ENCODE measurements around the gene KIF1B. TPM values are rescaled to one million over a fixed set of nuclear protein-coding genes. Genes with fewer than 3 reads are reported as not detected.

The KIF1B gene
- total RNA-seq, 4 donors from 2014 or later = 46.0 to 88.0 (median 51.2) TPM

DNA sequence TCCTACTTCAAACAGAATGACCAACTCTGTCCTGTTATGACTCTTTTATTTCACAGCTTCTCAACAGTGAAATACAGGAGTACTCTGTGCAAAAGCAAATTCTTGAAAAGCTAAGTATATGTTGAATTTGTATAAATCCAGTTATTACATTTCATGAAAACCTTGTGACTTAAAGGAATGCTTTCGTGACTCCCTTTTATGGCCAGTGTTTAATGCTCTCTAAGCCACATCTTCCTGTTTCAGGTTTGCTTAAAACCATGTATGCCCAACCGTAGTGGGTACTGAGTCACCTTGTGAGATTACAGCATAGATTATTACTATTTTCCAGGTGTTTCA is 40.2 kb upstream of the KIF1B start:
- no peak for DNase-seq (ENCODE audit: low spot score in 2 of 2)
- no peak for TF ChIP-seq POLR2AphosphoS5 (IDR thresholded peaks at IDR 0.05)
- TF ChIP-seq POLR2A (IDR thresholded peaks at IDR 0.05) = no peak
- no peak for TF ChIP-seq EP300 (IDR thresholded peaks at IDR 0.05)
- TF ChIP-seq, protein P1, sequence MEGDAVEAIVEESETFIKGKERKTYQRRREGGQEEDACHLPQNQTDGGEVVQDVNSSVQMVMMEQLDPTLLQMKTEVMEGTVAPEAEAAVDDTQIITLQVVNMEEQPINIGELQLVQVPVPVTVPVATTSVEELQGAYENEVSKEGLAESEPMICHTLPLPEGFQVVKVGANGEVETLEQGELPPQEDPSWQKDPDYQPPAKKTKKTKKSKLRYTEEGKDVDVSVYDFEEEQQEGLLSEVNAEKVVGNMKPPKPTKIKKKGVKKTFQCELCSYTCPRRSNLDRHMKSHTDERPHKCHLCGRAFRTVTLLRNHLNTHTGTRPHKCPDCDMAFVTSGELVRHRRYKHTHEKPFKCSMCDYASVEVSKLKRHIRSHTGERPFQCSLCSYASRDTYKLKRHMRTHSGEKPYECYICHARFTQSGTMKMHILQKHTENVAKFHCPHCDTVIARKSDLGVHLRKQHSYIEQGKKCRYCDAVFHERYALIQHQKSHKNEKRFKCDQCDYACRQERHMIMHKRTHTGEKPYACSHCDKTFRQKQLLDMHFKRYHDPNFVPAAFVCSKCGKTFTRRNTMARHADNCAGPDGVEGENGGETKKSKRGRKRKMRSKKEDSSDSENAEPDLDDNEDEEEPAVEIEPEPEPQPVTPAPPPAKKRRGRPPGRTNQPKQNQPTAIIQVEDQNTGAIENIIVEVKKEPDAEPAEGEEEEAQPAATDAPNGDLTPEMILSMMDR (IDR thresholded peaks at IDR 0.05) = no peak
- H3K27me3 ChIP-seq = no peaks in the 10 kb centered on the region
- H3K27ac ChIP-seq = no peak overlapping the region
- 79% methylated on average over 2 of the region's 2 CpGs for WGBS
- H3K9me3 ChIP-seq = no peaks in the 10 kb centered on the region
- no peak overlapping the region for H3K4me3 ChIP-seq
- H3K36me3 ChIP-seq = peaks cover 88% of the 10 kb centered on the region
- no peaks in the 10 kb centered on the region for H3K4me1 ChIP-seq

DNA sequence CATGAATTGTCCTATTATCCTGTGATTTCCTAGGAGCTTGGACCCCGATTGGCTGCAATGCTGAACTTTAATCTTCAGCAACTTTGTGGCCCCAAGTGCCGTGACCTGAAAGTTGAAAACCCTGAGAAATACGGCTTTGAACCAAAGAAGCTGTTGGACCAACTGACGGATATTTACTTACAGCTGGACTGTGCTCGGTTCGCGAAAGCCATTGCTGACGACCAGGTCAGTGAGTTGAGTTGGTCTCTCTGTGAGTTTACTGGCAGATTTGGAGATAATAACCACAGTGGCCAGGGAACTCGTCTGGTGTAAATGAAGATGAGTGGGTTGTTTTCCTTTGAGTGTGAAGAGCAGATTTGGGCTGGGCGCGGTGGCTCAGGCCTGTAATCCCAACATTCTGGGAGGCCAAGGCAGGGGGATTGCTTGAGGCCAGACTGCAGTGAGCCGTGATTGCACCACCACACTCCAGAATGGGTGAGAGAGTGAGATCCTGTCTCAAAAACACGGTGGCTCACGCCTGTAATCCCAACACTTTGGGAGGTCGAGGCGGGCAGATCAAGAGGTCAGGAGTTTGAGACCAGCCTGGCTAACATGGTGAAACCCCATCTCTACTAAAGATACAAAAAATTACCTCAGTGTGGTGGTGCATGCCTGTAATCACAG is 39.1 kb upstream of the KIF1B start:
- H3K27me3 ChIP-seq = no peaks in the 10 kb centered on the region
- H3K9me3 ChIP-seq = no peaks in the 10 kb centered on the region
- H3K27ac ChIP-seq = no peak overlapping the region
- peaks cover 84% of the 10 kb centered on the region for H3K36me3 ChIP-seq
- TF ChIP-seq POLR2AphosphoS5 (IDR thresholded peaks at IDR 0.05) (no peak), POLR2A (IDR thresholded peaks at IDR 0.05) (no peak), EP300 (IDR thresholded peaks at IDR 0.05) (no peak)
- TF ChIP-seq, protein P1 (IDR thresholded peaks at IDR 0.05) = no peak
- H3K4me3 ChIP-seq = no peak overlapping the region
- WGBS = 94% methylated on average over 16 of the region's 16 CpGs
- DNase-seq (ENCODE audit: low spot score in 2 of 2) = peak in 1 of 2 donors; percentile 40
- H3K4me1 ChIP-seq = no peaks in the 10 kb centered on the region

DNA sequence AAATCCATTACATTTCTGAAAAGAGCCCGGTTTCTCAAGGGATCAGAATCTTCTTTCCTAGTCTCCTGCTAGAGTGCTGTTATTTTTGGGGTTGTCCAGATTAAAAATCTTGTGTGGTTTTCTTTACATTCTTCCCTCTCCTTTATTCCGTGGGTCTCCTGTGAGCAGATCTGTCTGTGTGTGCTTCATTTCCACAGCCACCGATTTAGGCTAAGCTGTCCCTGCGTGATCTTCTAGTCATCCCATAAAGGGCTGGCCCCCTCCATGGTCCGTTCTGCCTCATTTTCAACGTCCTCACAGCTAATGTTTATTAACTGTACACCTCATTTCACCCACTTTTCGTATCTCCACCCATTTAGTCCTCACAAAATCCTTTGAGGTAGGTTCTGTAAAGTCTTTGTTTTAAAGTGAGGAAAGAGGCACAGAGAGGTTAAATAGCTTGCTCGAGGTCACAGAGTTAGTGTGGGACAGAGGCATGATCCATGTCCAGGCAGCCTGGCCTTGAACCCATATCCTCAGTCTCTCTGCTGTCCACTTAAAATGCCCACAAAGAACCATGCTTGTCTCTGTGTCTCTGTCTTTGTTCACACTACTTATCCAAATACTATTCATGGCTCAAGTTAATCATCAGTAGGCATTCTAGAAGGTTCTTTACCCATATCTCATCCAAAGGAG is 38.2 kb upstream of the KIF1B start:
- TF ChIP-seq POLR2AphosphoS5 (IDR thresholded peaks at IDR 0.05) = no peak
- TF ChIP-seq POLR2A (IDR thresholded peaks at IDR 0.05) = no peak
- TF ChIP-seq, protein P1 (IDR thresholded peaks at IDR 0.05) = no peak
- no peak for TF ChIP-seq EP300 (IDR thresholded peaks at IDR 0.05)
- DNase-seq (ENCODE audit: low spot score in 2 of 2) = peak in 1 of 2 donors; percentile 38
- Histone ChIP-seq H3K27ac (no peak overlapping the region), H3K4me3 (no peak overlapping the region), H3K4me1 (no peaks in the 10 kb centered on the region), H3K36me3 (peaks cover 78% of the 10 kb centered on the region), H3K27me3 (no peaks in the 10 kb centered on the region), H3K9me3 (no peaks in the 10 kb centered on the region)
- WGBS = 97% methylated on average over 8 of the region's 8 CpGs

DNA sequence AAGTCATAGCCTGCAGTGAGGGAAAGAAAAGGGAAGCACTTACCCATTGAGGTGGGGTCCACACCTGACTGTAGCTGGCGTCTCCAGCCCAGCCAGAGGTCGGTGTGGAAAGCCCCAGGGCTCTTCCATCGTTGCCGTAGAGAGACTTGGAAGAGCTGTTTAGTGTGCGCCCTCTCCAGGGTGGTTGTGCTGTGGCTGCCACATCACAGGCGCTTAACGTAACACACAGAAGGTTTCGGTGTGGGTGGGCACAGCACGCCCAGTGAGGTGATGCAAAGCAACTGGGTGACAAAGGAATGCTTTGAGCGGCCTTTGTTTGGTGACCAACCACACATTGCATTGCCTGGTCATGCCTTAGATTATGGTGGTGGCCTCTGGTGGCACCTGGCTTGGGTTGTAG is 36.8 kb upstream of the KIF1B start:
- TF ChIP-seq POLR2AphosphoS5 (IDR thresholded peaks at IDR 0.05) (no peak), EP300 (IDR thresholded peaks at IDR 0.05) (no peak), POLR2A (IDR thresholded peaks at IDR 0.05) (no peak)
- TF ChIP-seq, protein P1 (IDR thresholded peaks at IDR 0.05) = no peak
- WGBS = 96% methylated on average over 10 of the region's 10 CpGs
- Histone ChIP-seq H3K4me1 (no peaks in the 10 kb centered on the region), H3K9me3 (no peaks in the 10 kb centered on the region), H3K36me3 (peaks cover 74% of the 10 kb centered on the region), H3K27me3 (no peaks in the 10 kb centered on the region), H3K4me3 (no peak overlapping the region), H3K27ac (no peak overlapping the region)
- peak in 1 of 2 donors; percentile 60 for DNase-seq (ENCODE audit: low spot score in 2 of 2)

DNA sequence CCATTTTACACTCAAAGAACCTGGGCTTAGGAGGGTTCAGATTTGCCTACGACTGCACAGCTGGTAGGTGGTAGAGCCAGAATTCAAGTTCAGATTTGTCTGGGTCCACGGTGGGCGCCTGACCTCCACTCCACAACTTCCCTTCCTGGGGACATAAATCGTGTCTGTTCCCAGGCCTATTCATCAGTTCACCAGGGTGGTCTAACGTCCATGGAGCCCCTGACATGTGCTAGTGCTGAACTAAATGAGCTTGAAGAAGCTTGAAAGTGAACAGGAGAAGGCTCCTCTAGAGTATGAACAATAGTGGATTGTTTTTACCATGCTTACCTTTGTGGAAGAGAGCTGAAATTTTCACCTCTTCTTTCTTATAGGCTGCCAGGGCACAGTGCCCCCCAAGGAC is 32.5 kb upstream of the KIF1B start:
- H3K27ac ChIP-seq = no peak overlapping the region
- H3K4me1 ChIP-seq = peaks cover 4% of the 10 kb centered on the region
- WGBS = 67% methylated on average over 5 of the region's 5 CpGs
- no peak for TF ChIP-seq POLR2A (IDR thresholded peaks at IDR 0.05)
- no peak for TF ChIP-seq EP300 (IDR thresholded peaks at IDR 0.05)
- TF ChIP-seq, protein P1 (IDR thresholded peaks at IDR 0.05) = no peak
- TF ChIP-seq POLR2AphosphoS5 (IDR thresholded peaks at IDR 0.05) = no peak
- no peak overlapping the region for H3K4me3 ChIP-seq
- DNase-seq (ENCODE audit: low spot score in 2 of 2) = no peak
- no peaks in the 10 kb centered on the region for H3K9me3 ChIP-seq
- peaks cover 55% of the 10 kb centered on the region for H3K36me3 ChIP-seq
- no peaks in the 10 kb centered on the region for H3K27me3 ChIP-seq
